A549 treated with AZD9567 at 1 μM for 4 hours (cell line): Measurements from ENCODE around the gene RIMOC1. TPM values are rescaled to one million over a fixed set of nuclear protein-coding genes. Genes with fewer than 3 reads are reported as not detected.

Experiments used
- total RNA-seq: library from RNA; stranded (reverse); fragments of 200-300 nt; extraction: Qiagen RNA extraction; gene quantifications from 5 replicates; pipeline ENCODE4 v1.2.3, GENCODE V29; 2022; ENCODE audit not compliant: insufficient read depth

The RIMOC1 gene, protein sequence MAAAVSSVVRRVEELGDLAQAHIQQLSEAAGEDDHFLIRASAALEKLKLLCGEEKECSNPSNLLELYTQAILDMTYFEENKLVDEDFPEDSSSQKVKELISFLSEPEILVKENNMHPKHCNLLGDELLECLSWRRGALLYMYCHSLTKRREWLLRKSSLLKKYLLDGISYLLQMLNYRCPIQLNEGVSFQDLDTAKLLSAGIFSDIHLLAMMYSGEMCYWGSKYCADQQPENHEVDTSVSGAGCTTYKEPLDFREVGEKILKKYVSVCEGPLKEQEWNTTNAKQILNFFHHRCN
- total RNA-seq, result 10.1 to 12.5 TPM (median 10.2 TPM) in 5 replicates

GRCh38 chr5:41903892-41904799 is at the start of gene RIMOC1:
Gene RIMOC1, plus strand, starts transcription at chr5:41904344. Its CDS starts 24 bp downstream, at chr5:41904368.

DNA sequence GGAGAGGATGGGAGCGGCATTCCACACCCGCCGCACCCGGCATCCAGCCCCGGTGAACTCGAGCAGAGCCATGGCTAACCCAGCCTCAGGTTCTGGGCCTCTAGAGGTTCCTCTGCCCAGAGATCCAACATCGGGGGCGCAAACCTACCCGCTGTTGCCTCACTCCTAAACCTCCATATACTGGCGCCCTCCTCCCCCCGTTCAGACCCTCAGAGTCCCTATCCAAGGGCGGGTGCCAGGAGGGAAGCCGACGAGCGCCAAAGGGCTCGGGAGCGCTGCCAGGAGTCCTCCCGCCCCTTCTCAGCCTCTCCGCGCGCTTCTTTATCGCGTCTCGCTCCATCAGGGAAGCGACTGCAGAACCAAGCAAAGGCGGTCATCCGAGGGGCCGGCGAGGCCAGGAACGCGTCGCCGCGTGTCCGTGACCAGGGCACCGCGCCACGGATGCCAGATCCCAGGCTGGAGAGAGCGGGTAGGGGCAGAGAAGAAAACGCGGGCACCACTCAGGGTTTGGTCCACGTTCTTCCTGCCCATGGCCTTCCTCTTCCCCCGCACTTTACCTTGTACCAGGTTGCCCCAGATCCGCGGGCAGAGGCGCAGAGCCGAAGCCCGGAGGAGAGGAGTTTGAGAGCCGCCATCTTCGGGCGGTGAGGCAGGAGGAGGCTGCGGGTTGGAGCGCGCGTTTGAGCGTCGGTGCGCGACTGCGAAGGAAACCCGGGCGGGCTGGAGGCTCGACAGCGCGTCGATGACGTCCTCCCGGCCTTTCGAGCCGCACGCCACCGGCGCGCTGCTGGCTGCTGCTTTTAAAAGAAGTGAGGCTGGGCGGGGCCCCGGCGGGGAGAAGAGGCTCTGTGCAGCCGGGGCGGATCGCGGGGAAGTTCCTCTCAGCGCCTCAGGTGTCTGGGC is 34.2 kb upstream of the RIMOC1 start, which contains the start of gene OXCT1:
Gene OXCT1, minus strand, starts transcription at position 702 of the 903 bp plus-strand sequence. Its CDS starts 67 bp downstream, at position 635.

DNA sequence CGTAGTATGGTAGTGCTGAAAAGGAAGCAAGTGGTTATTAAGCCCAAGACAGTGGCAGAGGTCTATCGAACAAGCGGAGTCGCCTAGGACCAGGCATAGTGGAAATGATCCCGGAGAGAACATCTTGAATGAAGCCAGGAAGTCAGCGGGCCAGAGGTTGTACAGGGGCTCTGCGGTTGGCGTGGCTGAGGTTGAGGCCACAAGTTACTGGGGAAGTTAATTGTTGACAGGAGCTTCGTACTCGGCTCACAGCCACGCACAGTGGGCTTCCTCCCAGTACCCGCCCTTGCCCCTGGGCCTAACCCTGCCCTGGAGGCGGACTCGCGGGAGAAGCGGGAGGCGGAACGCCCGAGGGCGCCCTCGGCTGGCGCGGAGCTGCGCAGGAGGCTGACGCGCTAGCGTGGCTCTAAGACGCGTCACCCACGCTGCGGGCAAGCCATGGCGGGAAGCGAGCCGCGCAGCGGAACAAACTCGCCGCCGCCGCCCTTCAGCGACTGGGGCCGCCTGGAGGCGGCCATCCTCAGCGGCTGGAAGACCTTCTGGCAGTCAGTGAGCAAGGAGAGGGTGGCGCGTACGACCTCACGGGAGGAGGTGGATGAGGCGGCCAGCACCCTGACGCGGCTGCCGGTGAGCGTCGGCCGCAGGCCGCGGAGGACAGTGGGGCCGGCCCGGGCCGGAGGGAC is 20.9 kb downstream of the RIMOC1 start, which contains the start of gene FBXO4:
Gene FBXO4, plus strand, starts transcription at position 410 of the 683 bp plus-strand sequence. Its CDS starts 29 bp downstream, at position 439.

Other genes with a start within 250 kb of the RIMOC1 start
- gene OXCT1, start 33.9 kb upstream of the RIMOC1 start, total RNA-seq, result 2.2 to 7.6 TPM (median 2.4 TPM) in 5 replicates
- gene FBXO4, start 20.9 kb downstream of the RIMOC1 start, total RNA-seq, result 4.8 to 10.2 TPM (median 6.0 TPM) in 5 replicates